ENCODE results near the gene OR1M1.
"Not testable (repeated sequence)": the region's sequence is repeated elsewhere in the genome, so short reads cannot be mapped to it uniquely, and the experiment has no call there.

OR1M1 gene
- 0 reads per million in 4 donors for total RNA-seq

- no peak for DNase-seq
Measured at GRCh38 chr19:9086761-9087160, at the start of gene OR1M1. OR1M1 (plus strand) TSS chr19:9087061; CDS start chr19:9093245, 6,184 bp downstream.

GRCh38 chr19:9037400-9038062, 49.3 kb upstream of the OR1M1 start:
- no peak for DNase-seq

- DNase-seq, result no peak
Measured at GRCh38 chr19:9039728-9040127, 47.1 kb upstream of the OR1M1 start.

GRCh38 chr19:9040131-9040530, 46.7 kb upstream of the OR1M1 start:
- DNase-seq, result no peak

- no peak for DNase-seq
Measured at GRCh38 chr19:9041023-9041422, 45.8 kb upstream of the OR1M1 start.

- no peak for DNase-seq
Measured at GRCh38 chr19:9043524-9043923, 43.3 kb upstream of the OR1M1 start.

- no peak for DNase-seq
Measured at GRCh38 chr19:9044449-9044848, 42.4 kb upstream of the OR1M1 start.

GRCh38 chr19:9046694-9047093, 40.2 kb upstream of the OR1M1 start:
- no peak for DNase-seq

- DNase-seq, result no peak
Measured at GRCh38 chr19:9052894-9053293, 34.0 kb upstream of the OR1M1 start.

GRCh38 chr19:9053674-9054073, 33.2 kb upstream of the OR1M1 start:
- DNase-seq, result not testable (repeated sequence)

GRCh38 chr19:9054207-9054606, 32.7 kb upstream of the OR1M1 start:
- no peak for DNase-seq

GRCh38 chr19:9054765-9055164, 32.1 kb upstream of the OR1M1 start:
- no peak for DNase-seq

GRCh38 chr19:9056131-9056530, 30.7 kb upstream of the OR1M1 start:
- not testable (repeated sequence) for DNase-seq

GRCh38 chr19:9057505-9058258, 29.2 kb upstream of the OR1M1 start:
- no peak for DNase-seq

GRCh38 chr19:9058905-9059667, 27.8 kb upstream of the OR1M1 start:
- DNase-seq, result no peak

- no peak for DNase-seq
Measured at GRCh38 chr19:9060564-9061340, 26.1 kb upstream of the OR1M1 start.

- DNase-seq, result no peak
Measured at GRCh38 chr19:9061879-9062278, 25.0 kb upstream of the OR1M1 start.

- DNase-seq, result no peak
Measured at GRCh38 chr19:9065457-9066014, 21.3 kb upstream of the OR1M1 start.

- DNase-seq, result no peak
Measured at GRCh38 chr19:9070066-9070465, 16.8 kb upstream of the OR1M1 start.

GRCh38 chr19:9071720-9072119, 15.1 kb upstream of the OR1M1 start:
- DNase-seq, result not testable (repeated sequence)

- no peak for DNase-seq
Measured at GRCh38 chr19:9073806-9074205, 13.1 kb upstream of the OR1M1 start.

Measured in T-helper 1 cell (primary cell).